Right lobe of liver (tissue), 4 donors: ENCODE data around the gene SCNN1B.

Experiments used
- CTCF ChIP-seq, 4 donors: fragments of 200-600 bp in 3 of 4; fragments of 450-650 bp in 1 of 4; IDR thresholded peaks; one replicate each; pipeline versions ENCODE4 v1.5.1 to v1.8.0; 2016 to 2022; ENCODE audit warnings: antibody characterized with exemption in 4 of 4, mild to moderate bottlenecking in 2 of 4
- POLR2A ChIP-seq: fragments of 450-650 bp; IDR thresholded peaks from one replicate; pipeline ENCODE4 v1.6.1; 2017; ENCODE audit warnings: antibody characterized with exemption, mild to moderate bottlenecking
- donor health status: DM: no; HTN: no; CAD: no.
- donor health status: DM: no; HTN: no; CAD: no.
- donor health status: DM: no; HTN: yes; CAD: no.

- no peak for TF ChIP-seq CTCF (IDR thresholded peaks at IDR 0.05)
- TF ChIP-seq POLR2A, result no peak
These were observed 95.4 kb downstream of the SCNN1B start for GRCh38 chr16:23397464-23397863.
